HTERT RPE-1 (cell line): ENCODE measurements around the gene ITPKB.
"Not testable (repeated sequence)": the region's sequence is repeated elsewhere in the genome, so short reads cannot be mapped to it uniquely, and the experiment has no call there.

Experiments used
- in situ Hi-C: fragments of 300-500 bp; cut with MboI; formaldehyde crosslinking; loops from 4 replicates; pipeline ENCODE4 v1.14.3; 2020; ENCODE audit warnings: low sequenced_read_pairs

ITPKB gene

GRCh38 chr1:226628612-226629155 lies 110.4 kb downstream of the ITPKB start:
- in situ Hi-C loops = loop anchor here (25.0 kb wide), 1 partner anchor 209 kb away; no protein-coding TSS in a partner anchor

- in situ Hi-C loops = loop anchor here (25.0 kb wide), 1 partner anchor 209 kb away; no protein-coding TSS in a partner anchor
These were observed 111.0 kb downstream of the ITPKB start for GRCh38 chr1:226627924-226628611.

GRCh38 chr1:226627050-226627755 lies 111.9 kb downstream of the ITPKB start:
- in situ Hi-C loops = loop anchor here (25.0 kb wide), 1 partner anchor 210 kb away; no protein-coding TSS in a partner anchor

GRCh38 chr1:226626577-226626956 lies 112.5 kb downstream of the ITPKB start:
- in situ Hi-C loops = loop anchor here (25.0 kb wide), 1 partner anchor 211 kb away; no protein-coding TSS in a partner anchor

GRCh38 chr1:226625832-226626576 lies 113.1 kb downstream of the ITPKB start:
- in situ Hi-C loops = loop anchor here (25.0 kb wide), 1 partner anchor 211 kb away; no protein-coding TSS in a partner anchor

GRCh38 chr1:226625326-226625725 lies 113.8 kb downstream of the ITPKB start:
- in situ Hi-C loops = loop anchor here (25.0 kb wide), 1 partner anchor 212 kb away; no protein-coding TSS in a partner anchor

GRCh38 chr1:226624526-226624925 lies 114.6 kb downstream of the ITPKB start:
- in situ Hi-C loops = no loop called here

GRCh38 chr1:226622012-226622411 lies 117.1 kb downstream of the ITPKB start:
- in situ Hi-C loops = no loop called here

- in situ Hi-C loops = no loop called here
These were observed 120.1 kb downstream of the ITPKB start for GRCh38 chr1:226619031-226619430.

GRCh38 chr1:226618380-226618779 lies 120.7 kb downstream of the ITPKB start:
- in situ Hi-C loops = no loop called here

GRCh38 chr1:226617719-226618118 lies 121.4 kb downstream of the ITPKB start:
- in situ Hi-C loops = not testable (repeated sequence)

GRCh38 chr1:226617109-226617508 lies 122.0 kb downstream of the ITPKB start:
- in situ Hi-C loops = no loop called here

GRCh38 chr1:226616636-226617035 lies 122.4 kb downstream of the ITPKB start:
- in situ Hi-C loops = no loop called here

GRCh38 chr1:226615876-226616275 lies 123.2 kb downstream of the ITPKB start:
- in situ Hi-C loops = no loop called here

GRCh38 chr1:226611980-226612379 lies 127.1 kb downstream of the ITPKB start:
- in situ Hi-C loops = not testable (repeated sequence)

GRCh38 chr1:226611301-226611700 lies 127.8 kb downstream of the ITPKB start:
- in situ Hi-C loops = no loop called here

- in situ Hi-C loops = no loop called here
These were observed 128.4 kb downstream of the ITPKB start for GRCh38 chr1:226610671-226611070.

- in situ Hi-C loops = no loop called here
These were observed 129.1 kb downstream of the ITPKB start for GRCh38 chr1:226609836-226610455.

GRCh38 chr1:226608699-226609505 lies 130.2 kb downstream of the ITPKB start:
- in situ Hi-C loops = no loop called here

GRCh38 chr1:226607821-226608220 lies 131.3 kb downstream of the ITPKB start:
- in situ Hi-C loops = no loop called here
